H1 (cell line): Measurements from ENCODE around the gene CLEC16A. TPM values are rescaled to one million over a fixed set of nuclear protein-coding genes. Genes with fewer than 3 reads are reported as not detected.

Experiments used
- CTCF ChIA-PET: fragments of 300-600 bp; sonication (Branson Sonifier 250); formaldehyde crosslinking; loops from one replicate; lab custom pipeline; 2021; ENCODE audit not compliant: partially characterized antibody; lab: Charles Lee
- POLR2A ChIA-PET: fragments of 300-600 bp; sonication (Branson Sonifier 250); formaldehyde crosslinking; loops from one replicate; lab custom pipeline; 2021; ENCODE audit warnings: inconsistent platforms; ENCODE audit not compliant: partially characterized antibody; lab: Charles Lee
- DNase-seq, 2 experiments: peaks; one replicate each; pipeline versions ENCODE4 v3.0.0 to v3.0.0-alpha.2; 2010 to 2022; ENCODE audit warnings: low spot score in 2 of 2, low read depth in 1 of 2, mixed read lengths in 1 of 2
- FAIRE-seq: peaks from 2 replicates; lab custom pipeline; 2011; peaks lifted over from hg19 to GRCh38; lab: Jason Lieb, UNC
- H2AFZ ChIP-seq: 2 replicates; pipeline ENCODE4 v1.8.1; 2012; ENCODE audit warnings: low read length, inconsistent platforms
- H2AK5ac ChIP-seq: 2 replicates; pipeline ENCODE4 v1.6.1; 2013; ENCODE audit warnings: low read depth, low read length
- H2BK120ac ChIP-seq: replicated peaks from 2 replicates; pipeline ENCODE3; 2013; ENCODE audit warnings: low read depth, low read length, inconsistent platforms
- H2BK12ac ChIP-seq: 2 replicates; pipeline ENCODE4 v1.6.1; 2013; ENCODE audit warnings: low read depth, low read length
- H2BK15ac ChIP-seq: 2 replicates; pipeline ENCODE4 v1.6.1; 2013; ENCODE audit warnings: low read length
- H2BK20ac ChIP-seq: 2 replicates; pipeline ENCODE4 v1.6.1; 2013; ENCODE audit warnings: low read length
- H2BK5ac ChIP-seq: 2 replicates; pipeline ENCODE4 v1.6.1; 2013; ENCODE audit warnings: low read depth, low read length
- H3K14ac ChIP-seq: 2 replicates; pipeline ENCODE4 v1.6.1; 2013; ENCODE audit warnings: inconsistent platforms; ENCODE audit not compliant: insufficient read length
- H3K18ac ChIP-seq: 2 replicates; pipeline ENCODE4 v1.6.1; 2013; ENCODE audit warnings: low read length; ENCODE audit errors: extremely low read depth
- H3K23ac ChIP-seq: 2 replicates; pipeline ENCODE4 v1.6.1; 2013; ENCODE audit warnings: inconsistent platforms; ENCODE audit not compliant: insufficient read length
- H3K23me2 ChIP-seq: 2 replicates; pipeline ENCODE4 v1.6.1; 2013; ENCODE audit warnings: low read depth, low read length
- H3K27ac ChIP-seq: 2 replicates; pipeline ENCODE4 v1.6.1; 2011; ENCODE audit warnings: low read depth, low read length, inconsistent platforms
- H3K27me3 ChIP-seq, 4 experiments: replicated peaks in 1 of 4; 1 replicate in 1 of 4; 2 replicates in 3 of 4; pipeline versions ENCODE4 v1.6.1 to v1.8.1; 2011 to 2013; ENCODE audit warnings: low read length in 3 of 4, mild to moderate bottlenecking in 3 of 4, inconsistent platforms in 2 of 4, mixed read lengths in 2 of 4, moderate library complexity in 1 of 4; ENCODE audit not compliant: control insufficient read depth in 3 of 4, insufficient read depth in 3 of 4; ENCODE audit errors: extremely low read depth in 1 of 4
- H3K36me3 ChIP-seq, 4 experiments: 2 replicates each; pipeline versions ENCODE4 v1.6.1 to v1.8.1; 2011 to 2013; ENCODE audit warnings: mild to moderate bottlenecking in 4 of 4, low read length in 3 of 4, moderate library complexity in 2 of 4, control low read depth in 1 of 4, inconsistent platforms in 1 of 4; ENCODE audit not compliant: insufficient read depth in 4 of 4, control insufficient read depth in 2 of 4
- H3K4ac ChIP-seq: replicated peaks from 2 replicates; pipeline ENCODE3; 2013; ENCODE audit warnings: low read length, low read depth, mixed read lengths, inconsistent platforms; ENCODE audit not compliant: insufficient read length
- H3K4me1 ChIP-seq, 4 experiments: replicated peaks in 1 of 4; 1 replicate in 1 of 4; 2 replicates in 3 of 4; pipeline versions ENCODE4 v1.6.1 to v1.8.1; 2011 to 2013; ENCODE audit warnings: low read length in 3 of 4, inconsistent platforms in 2 of 4, mixed read lengths in 1 of 4; ENCODE audit not compliant: insufficient read depth in 4 of 4, control insufficient read depth in 3 of 4
- H3K4me2 ChIP-seq, 2 experiments: 2 replicates each; pipeline versions ENCODE4 v1.6.1 to v1.8.1; 2011 to 2013; ENCODE audit warnings: low read depth in 2 of 2, low read length in 2 of 2, control low read depth in 1 of 2, inconsistent platforms in 1 of 2, mild to moderate bottlenecking in 1 of 2; ENCODE audit not compliant: insufficient read depth in 1 of 2
- H3K4me3 ChIP-seq, 4 experiments: fragments of 200-600, 300-600 bp in 1 of 4; sonication (generic), shearing (Covaris generic), sonication (Bioruptor Twin) in 1 of 4; 2 replicates each; pipeline versions ENCODE4 v1.5.1 to v1.8.1; 2011 to 2016; ENCODE audit warnings: low read length in 4 of 4, low read depth in 3 of 4, control low read depth in 2 of 4, inconsistent platforms in 2 of 4, mild to moderate bottlenecking in 2 of 4, mixed read lengths in 1 of 4, moderate library complexity in 1 of 4; ENCODE audit not compliant: insufficient read depth in 2 of 4; ENCODE audit errors: extremely low read depth in 1 of 4
- H3K56ac ChIP-seq: replicated peaks from 2 replicates; pipeline ENCODE3; 2013; ENCODE audit warnings: low read depth, mild to moderate bottlenecking, mixed read lengths, low read length, inconsistent platforms; ENCODE audit not compliant: insufficient read length
- H3K79me1 ChIP-seq: 2 replicates; pipeline ENCODE4 v1.6.1; 2013; ENCODE audit warnings: low read depth, low read length, control low read depth
- H3K79me2 ChIP-seq, 2 experiments: 2 replicates each; pipeline versions ENCODE4 v1.6.1 to v1.8.1; 2012 to 2013; ENCODE audit warnings: low read length in 2 of 2, mild to moderate bottlenecking in 2 of 2, inconsistent platforms in 1 of 2; ENCODE audit not compliant: insufficient read depth in 2 of 2, control insufficient read depth in 1 of 2
- H3K9ac ChIP-seq, 4 experiments: replicated peaks in 1 of 4; 1 replicate in 1 of 4; 2 replicates in 3 of 4; pipeline versions ENCODE4 v1.6.1 to v1.8.1; 2011 to 2013; ENCODE audit warnings: low read depth in 3 of 4, low read length in 3 of 4, control low read depth in 2 of 4, mild to moderate bottlenecking in 2 of 4, moderate library complexity in 2 of 4, inconsistent platforms in 1 of 4; ENCODE audit errors: extremely low read depth in 1 of 4
- H3K9me3 ChIP-seq, 2 experiments: 2 replicates each; pipeline versions ENCODE4 v1.6.1 to v1.8.1; 2012 to 2013; ENCODE audit warnings: mild to moderate bottlenecking in 2 of 2, moderate library complexity in 2 of 2, control low read depth in 1 of 2, inconsistent platforms in 1 of 2, low read depth in 1 of 2, low read length in 1 of 2, mixed read lengths in 1 of 2; ENCODE audit not compliant: insufficient read depth in 2 of 2
- H4K20me1 ChIP-seq, 2 experiments: replicated peaks in 1 of 2; 2 replicates each; pipeline versions ENCODE3 to v1.8.1; 2011 to 2013; ENCODE audit warnings: inconsistent platforms in 2 of 2, low read length in 2 of 2, mild to moderate bottlenecking in 1 of 2; ENCODE audit not compliant: insufficient read depth in 2 of 2, control insufficient read depth in 1 of 2
- H4K5ac ChIP-seq: 2 replicates; pipeline ENCODE4 v1.6.1; 2013; ENCODE audit warnings: low read length, low read depth, mixed read lengths, inconsistent platforms; ENCODE audit not compliant: insufficient read length
- H4K8ac ChIP-seq: 2 replicates; pipeline ENCODE4 v1.8.0; 2013; ENCODE audit warnings: mild to moderate bottlenecking, moderate library complexity, low read length, inconsistent platforms; ENCODE audit not compliant: insufficient read depth; ENCODE audit errors: extremely low read depth
- H4K91ac ChIP-seq: replicated peaks from 2 replicates; pipeline ENCODE3; 2013; ENCODE audit warnings: low read length, mixed read lengths, inconsistent platforms; ENCODE audit not compliant: insufficient read length
- ASH2L ChIP-seq: fragments of 200-600, 300-600 bp; sonication (generic); IDR thresholded peaks from one replicate; pipeline ENCODE4 v1.7.1; 2017; ENCODE audit warnings: low read length
- BACH1 ChIP-seq: IDR thresholded peaks from 2 replicates; pipeline ENCODE4 v1.6.1; 2012; ENCODE audit warnings: low read length, improper control_type of control experiment
- BRCA1 ChIP-seq: IDR thresholded peaks from 2 replicates; pipeline ENCODE4 v1.6.1; 2012; ENCODE audit warnings: low read depth, low read length, improper control_type of control experiment
- CREB1 ChIP-seq: IDR thresholded peaks from 2 replicates; pipeline ENCODE4 v1.6.1; 2012; ENCODE audit warnings: inconsistent platforms
- NRF1 ChIP-seq: IDR thresholded peaks from 2 replicates; pipeline ENCODE4 v1.6.1; 2011; ENCODE audit warnings: mild to moderate bottlenecking, low read depth, low read length, improper control_type of control experiment
- POLR2A ChIP-seq, 2 experiments: IDR thresholded peaks; 1 replicate in 1 of 2; 2 replicates in 1 of 2; pipeline ENCODE4 v1.6.1; 2011; ENCODE audit warnings: low read depth in 2 of 2, low read length in 2 of 2, mild to moderate bottlenecking in 2 of 2; ENCODE audit errors: control extremely low read depth in 1 of 2
- RNF2 ChIP-seq: fragments of 200-900, 300-1000 bp; sonication (generic); IDR thresholded peaks from 2 replicates; pipeline ENCODE4 v1.7.1; 2016; ENCODE audit warnings: borderline replicate concordance, low read depth, mild to moderate bottlenecking, antibody characterized with exemption, low read length; ENCODE audit not compliant: poor library complexity, severe bottlenecking; ENCODE audit errors: missing control alignments
- SAP30 ChIP-seq: fragments of 300-600 bp; sonication (generic); IDR thresholded peaks from 2 replicates; pipeline ENCODE4 v1.7.1; 2012; ENCODE audit warnings: low read length, moderate library complexity, mild to moderate bottlenecking, inconsistent platforms; ENCODE audit not compliant: insufficient read depth, insufficient replicate concordance
- SP1 ChIP-seq: IDR thresholded peaks from 2 replicates; pipeline ENCODE4 v1.6.1; 2011; ENCODE audit warnings: low read depth, low read length
- WGBS, 2 experiments: shearing (Covaris generic) in 1 of 2; methylation state at CpG; one replicate each; pipeline versions ENCODE4 v1.1.6 to v1.1.7; 2013 to 2015; ENCODE audit warnings: low lambda C conversion rate in 2 of 2, mixed read lengths in 2 of 2, inconsistent platforms in 1 of 2, low coverage in 1 of 2, missing lambda C conversion rate in 1 of 2; ENCODE audit not compliant: insufficient replicate concordance in 2 of 2, insufficient coverage in 1 of 2, insufficient read length in 1 of 2; ENCODE audit errors: extremely low coverage in 1 of 2, missing lambda C conversion rate in 1 of 2; 5-methylcytosine and 5-hydroxymethylcytosine counted together
- polyA plus RNA-seq, 7 experiments: library from polyadenylated mRNA; depleted of rRNA in 3 of 7; stranded (reverse) in 5 of 7; unstranded in 2 of 7; fragments of >200 nt in 5 of 7; fragments of 200-250 nt in 2 of 7; gene quantifications; 1 replicate in 5 of 7; 2 replicates in 1 of 7; 4 replicates in 1 of 7; pipeline versions ENCODE4 v1.2.1 to v1.2.3, GENCODE V29; 2011 to 2013; ENCODE audit warnings: missing spikeins in 2 of 7, mixed read lengths in 2 of 7
- total RNA-seq: library from RNA; stranded (reverse); fragmentation: NEBNext Ultra II Directional; extraction: Animal tissue kit (Norgen Biotek cat#: 25700); gene quantifications from 2 replicates; pipeline ENCODE4 v1.2.1, GENCODE V29; 2021
- TF ChIP-seq, protein P1 (sequence below), 3 experiments: IDR thresholded peaks; 1 replicate in 2 of 3; 2 replicates in 1 of 3; pipeline versions ENCODE4 v1.5.1 to v1.6.1; 2011; ENCODE audit warnings: low read length in 3 of 3, mild to moderate bottlenecking in 3 of 3, inconsistent platforms in 2 of 3, low read depth in 1 of 3, moderate library complexity in 1 of 3; ENCODE audit not compliant: insufficient read depth in 1 of 3; ENCODE audit errors: control extremely low read depth in 1 of 3

CLEC16A gene
- total and polyA plus RNA-seq, 2 of the 8 experiments (the other 6 are each of a cell fraction or from before 2014, with no cell fraction given): 7.6 to 19.3 TPM

DNA sequence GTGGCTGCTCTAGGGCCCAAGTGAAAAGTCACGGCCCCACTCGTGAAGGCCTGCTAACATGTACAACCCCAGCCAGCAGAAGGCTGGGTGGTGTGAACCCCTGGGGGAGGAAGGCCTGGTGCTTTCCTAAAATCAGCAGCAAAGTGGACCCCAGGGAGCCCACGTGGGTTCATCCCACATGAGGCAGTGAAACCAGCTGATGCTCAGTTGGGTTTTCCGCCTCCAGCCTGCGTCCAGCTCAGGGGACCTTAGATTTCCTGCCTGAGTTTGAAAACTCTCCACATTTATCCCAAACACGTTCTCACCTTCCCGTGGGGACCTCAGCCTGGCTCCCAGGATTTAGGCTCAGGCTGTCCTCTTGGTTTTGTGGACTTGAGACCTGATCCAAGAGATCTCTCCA is 225.8 kb downstream of the CLEC16A start:
- no peak overlapping the region for H3K27ac ChIP-seq
- no peak overlapping the region for H4K5ac ChIP-seq
- peaks cover 0 to 3% (median 0%) of the 10 kb centered on the region in 4 experiments; a peak in 1 of 8 replicates for H3K36me3 ChIP-seq
- no peak overlapping the region for H4K8ac ChIP-seq
- no peak overlapping the region for H3K9ac ChIP-seq
- no peak overlapping the region for H3K23ac ChIP-seq
- 0 out of 2 replicates have a peak, but pooled peaks cover 4% of the 10 kb centered on the region for H3K23me2 ChIP-seq
- 89% methylated on average over 7 of the region's 7 CpGs; no CpG with 5 or more reads in 1 of the 2 experiments for WGBS, 2 experiments
- no peak overlapping the region for H3K56ac ChIP-seq
- H3K18ac ChIP-seq: no peak overlapping the region
- no peak overlapping the region for H2BK12ac ChIP-seq
- H3K4me2 ChIP-seq: no peak overlapping the region
- peaks cover 0 to 5% of the 10 kb centered on the region in 2 experiments for H4K20me1 ChIP-seq
- H3K4ac ChIP-seq: no peak overlapping the region
- H2AFZ ChIP-seq: no peak overlapping the region
- H3K14ac ChIP-seq: no peak overlapping the region
- H2BK5ac ChIP-seq: no peak overlapping the region
- POLR2A ChIA-PET: no interaction called here
- no peak for DNase-seq
- CTCF ChIA-PET: no interaction called here
- no peak overlapping the region for H3K4me3 ChIP-seq
- no peaks in the 10 kb centered on the region; a peak in 1 of 7 replicates for H3K4me1 ChIP-seq
- no peak overlapping the region for H2BK15ac ChIP-seq
- peaks cover 0 to 4% of the 10 kb centered on the region in 2 experiments; a peak in 1 of 4 replicates for H3K79me2 ChIP-seq
- H2AK5ac ChIP-seq: no peak overlapping the region
- H2BK20ac ChIP-seq: no peak overlapping the region
- FAIRE-seq: no peak
- H3K9me3 ChIP-seq: no peaks in the 10 kb centered on the region
- H4K91ac ChIP-seq: no peak overlapping the region
- H2BK120ac ChIP-seq: no peak overlapping the region
- no peaks in the 10 kb centered on the region for H3K27me3 ChIP-seq
- H3K79me1 ChIP-seq: no peaks in the 10 kb centered on the region; the same call in 1 of the 2 replicates
- TF ChIP-seq ASH2L (no peak), SAP30 (no peak), SP1 (no peak), RNF2 (no peak), POLR2A (IDR thresholded peaks at IDR 0.05; ENCODE audit: control extremely low read depth in 1 of 2, low read depth in 2 of 2, low read length in 2 of 2) (no peak), CREB1 (no peak), BACH1 (no peak), BRCA1 (no peak), NRF1 (no peak)
- TF ChIP-seq, protein P1, sequence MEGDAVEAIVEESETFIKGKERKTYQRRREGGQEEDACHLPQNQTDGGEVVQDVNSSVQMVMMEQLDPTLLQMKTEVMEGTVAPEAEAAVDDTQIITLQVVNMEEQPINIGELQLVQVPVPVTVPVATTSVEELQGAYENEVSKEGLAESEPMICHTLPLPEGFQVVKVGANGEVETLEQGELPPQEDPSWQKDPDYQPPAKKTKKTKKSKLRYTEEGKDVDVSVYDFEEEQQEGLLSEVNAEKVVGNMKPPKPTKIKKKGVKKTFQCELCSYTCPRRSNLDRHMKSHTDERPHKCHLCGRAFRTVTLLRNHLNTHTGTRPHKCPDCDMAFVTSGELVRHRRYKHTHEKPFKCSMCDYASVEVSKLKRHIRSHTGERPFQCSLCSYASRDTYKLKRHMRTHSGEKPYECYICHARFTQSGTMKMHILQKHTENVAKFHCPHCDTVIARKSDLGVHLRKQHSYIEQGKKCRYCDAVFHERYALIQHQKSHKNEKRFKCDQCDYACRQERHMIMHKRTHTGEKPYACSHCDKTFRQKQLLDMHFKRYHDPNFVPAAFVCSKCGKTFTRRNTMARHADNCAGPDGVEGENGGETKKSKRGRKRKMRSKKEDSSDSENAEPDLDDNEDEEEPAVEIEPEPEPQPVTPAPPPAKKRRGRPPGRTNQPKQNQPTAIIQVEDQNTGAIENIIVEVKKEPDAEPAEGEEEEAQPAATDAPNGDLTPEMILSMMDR (IDR thresholded peaks at IDR 0.05; ENCODE audit: control extremely low read depth in 1 of 3, insufficient read depth in 1 of 3, low read depth in 1 of 3, low read length in 3 of 3): no peak
